GM19455 (cell line): Measurements from ENCODE around the gene VSIR.

ENCODE experiments used
- ATAC-seq: cut with Tn5 transposase; IDR thresholded peaks from one replicate; pipeline ENCODE4 v1.9.1; 2021; ENCODE audit not compliant: unreplicated experiment

VSIR gene

GRCh38 chr10:71783917-71784678, 10.8 kb upstream of the VSIR start:
- no peak for ATAC-seq

GRCh38 chr10:71782917-71783490, 9.7 kb upstream of the VSIR start:
- no peak for ATAC-seq

- ATAC-seq = no peak
Measured at GRCh38 chr10:71782221-71782916, 9.0 kb upstream of the VSIR start.

GRCh38 chr10:71780719-71781118, 7.4 kb upstream of the VSIR start:
- no peak for ATAC-seq

- no peak for ATAC-seq
Measured at GRCh38 chr10:71780156-71780555, 6.8 kb upstream of the VSIR start.

- ATAC-seq = no peak
Measured at GRCh38 chr10:71779641-71780040, 6.3 kb upstream of the VSIR start.

- no peak for ATAC-seq
Measured at GRCh38 chr10:71778071-71778825, 4.9 kb upstream of the VSIR start.

GRCh38 chr10:71777213-71777985, 4.1 kb upstream of the VSIR start:
- no peak for ATAC-seq

- ATAC-seq = no peak
Measured at GRCh38 chr10:71776481-71776925, 3.2 kb upstream of the VSIR start.

- no peak for ATAC-seq
Measured at GRCh38 chr10:71774916-71775702, 1.8 kb upstream of the VSIR start.

- ATAC-seq = no peak
Measured at GRCh38 chr10:71772832-71773220, 494 bp downstream of the VSIR start.

GRCh38 chr10:71771821-71772617, 1.3 kb downstream of the VSIR start:
- ATAC-seq = no peak

- ATAC-seq = no peak
Measured at GRCh38 chr10:71771204-71771603, 2.1 kb downstream of the VSIR start.

- no peak for ATAC-seq
Measured at GRCh38 chr10:71770789-71771188, 2.5 kb downstream of the VSIR start.

- ATAC-seq = no peak
Measured at GRCh38 chr10:71770255-71770654, 3.1 kb downstream of the VSIR start.

- ATAC-seq = peak; percentile 16
Measured at GRCh38 chr10:71769279-71769823, 4.0 kb downstream of the VSIR start.

- ATAC-seq = no peak
Measured at GRCh38 chr10:71767420-71768035, 5.8 kb downstream of the VSIR start.

GRCh38 chr10:71766717-71767419, 6.5 kb downstream of the VSIR start:
- no peak for ATAC-seq
